Measurements from ENCODE around the gene CD3E. TPM values are rescaled to one million over a fixed set of nuclear protein-coding genes. Genes with fewer than 3 reads are reported as not detected.

Gene CD3E
- total RNA-seq, 1 experiment from 2014 or later: not detected

DNA sequence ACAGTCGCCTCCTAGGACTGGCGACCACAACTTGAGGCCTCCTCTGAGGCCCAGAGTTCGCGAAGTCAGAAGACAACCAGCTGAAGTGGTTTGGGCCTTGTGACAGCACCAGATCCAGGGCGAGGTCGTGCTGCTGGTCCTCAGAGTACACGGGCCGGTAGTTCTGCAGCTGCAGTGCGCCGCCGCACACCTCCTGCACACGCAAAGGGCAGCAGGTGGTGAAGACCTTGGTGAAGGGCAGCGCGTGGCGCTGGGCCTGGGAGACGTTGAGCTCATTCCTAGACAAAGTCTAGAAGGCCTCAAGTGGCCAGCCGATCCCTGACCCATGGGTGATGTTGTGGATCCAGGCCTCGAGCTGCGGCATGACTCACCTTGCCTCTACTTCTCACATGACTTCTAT is 18.2 kb downstream of the CD3E start:
- DNase-seq (ENCODE audit: low spot score): no peak

DNA sequence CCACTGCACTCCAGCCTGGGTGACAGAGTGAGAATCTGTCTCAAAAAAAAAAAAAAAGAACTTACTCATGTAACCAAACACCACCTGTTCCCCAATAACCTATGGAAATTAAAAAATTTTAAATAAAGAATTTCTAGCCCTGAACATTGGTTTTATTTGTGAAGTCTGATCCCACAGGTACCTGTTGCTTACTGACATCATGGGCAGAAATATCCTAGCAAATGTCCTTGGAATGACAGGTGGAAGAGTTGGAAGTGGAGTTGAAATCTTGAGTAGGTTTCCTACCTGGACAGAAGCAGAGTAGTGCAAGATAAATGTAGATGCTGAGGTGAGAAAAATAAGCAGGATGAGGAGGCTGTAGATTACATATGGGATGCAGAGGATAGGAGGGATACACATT is 20.8 kb downstream of the CD3E start:
- DNase-seq (ENCODE audit: low spot score): no peak

DNA sequence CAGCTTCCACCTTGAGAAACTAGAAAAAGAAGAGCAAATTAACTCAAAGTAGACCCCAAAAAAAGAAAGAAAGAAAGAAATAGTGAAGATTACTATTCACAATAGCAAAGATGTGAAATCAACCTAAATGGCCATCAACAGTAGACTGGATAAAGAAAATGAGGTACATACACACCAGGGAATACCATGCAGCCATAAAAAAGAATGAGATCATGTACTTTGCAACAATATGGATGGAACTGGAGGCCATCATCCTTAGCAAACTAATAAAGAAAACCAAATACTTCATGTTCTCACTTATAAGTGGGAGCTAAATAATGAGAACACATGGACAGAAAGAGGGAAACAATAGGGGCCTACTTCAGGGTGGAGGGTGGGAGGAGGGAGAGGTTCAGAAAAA is 24.2 kb downstream of the CD3E start:
- DNase-seq (ENCODE audit: low spot score): no peak

DNA sequence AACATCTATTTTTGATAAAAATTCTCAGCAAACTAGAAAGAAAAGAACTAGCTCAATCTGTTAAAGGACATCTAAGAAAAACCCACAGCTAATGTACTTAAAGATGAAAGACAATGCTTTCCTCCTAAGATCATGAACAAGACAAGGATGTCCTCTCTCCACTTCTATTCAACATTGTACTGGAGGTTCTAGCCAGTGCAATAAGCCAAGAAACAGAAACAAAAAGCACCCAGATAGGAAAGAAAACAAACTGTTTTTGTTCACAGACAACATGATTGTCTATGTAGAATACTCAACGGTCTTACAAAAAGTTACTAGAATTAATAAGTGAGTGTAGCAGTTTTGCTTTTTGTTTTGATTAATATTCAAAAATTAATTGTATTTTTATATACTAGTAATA is 30.2 kb downstream of the CD3E start:
- no peak for DNase-seq (ENCODE audit: low spot score)

DNA sequence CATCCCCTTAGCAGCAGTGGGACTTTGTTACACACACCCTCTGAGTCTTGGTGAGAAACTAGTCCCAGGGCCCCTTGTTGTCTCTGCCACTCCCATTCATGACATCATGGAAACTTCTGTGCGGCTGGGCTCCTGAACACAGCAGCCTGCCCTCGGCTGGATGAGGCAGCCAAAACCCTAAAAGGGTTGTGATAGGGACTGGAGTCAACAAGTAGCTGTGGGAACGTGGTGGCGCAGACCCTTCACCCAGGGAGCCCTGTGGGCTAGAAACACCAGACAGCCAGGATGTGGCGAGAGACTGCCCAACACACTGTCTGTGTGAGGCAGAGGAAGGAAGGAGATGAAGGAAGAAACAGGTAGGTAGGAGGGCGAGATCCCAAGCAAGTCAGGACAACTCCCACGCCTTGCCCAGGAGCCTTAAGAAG is 34.1 kb downstream of the CD3E start:
- no peak for DNase-seq (ENCODE audit: low spot score)

DNA sequence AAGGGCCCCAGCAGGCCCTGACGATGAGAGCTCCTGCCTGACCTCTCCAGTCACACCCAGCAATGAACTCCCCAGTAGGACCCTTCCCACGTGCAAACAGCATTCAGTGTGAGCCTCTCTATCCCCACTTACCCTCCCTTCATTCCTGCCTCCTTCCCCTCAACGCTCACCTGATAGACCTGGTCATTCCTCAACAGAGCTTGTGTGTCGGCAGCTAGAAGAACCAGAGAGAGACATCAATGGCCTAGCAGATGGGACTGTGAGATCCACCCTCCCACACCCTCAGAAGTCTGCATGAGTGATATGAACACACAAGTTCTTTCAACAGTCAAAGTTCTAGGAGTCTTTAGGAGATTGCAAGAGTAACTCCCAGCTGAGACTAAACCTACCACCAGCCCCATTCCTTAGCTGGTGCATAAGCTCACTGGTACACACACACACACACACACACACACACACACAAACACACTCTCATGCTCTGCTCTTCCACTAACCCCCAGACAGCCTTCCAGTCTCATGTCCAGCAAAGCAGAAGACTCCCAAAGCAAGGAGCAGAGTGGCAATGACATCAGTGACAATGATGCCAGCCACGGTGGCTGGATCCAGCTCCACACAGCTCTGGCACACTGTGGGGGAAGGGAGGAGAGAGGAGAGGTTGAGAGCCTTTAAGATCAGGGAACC is 34.9 kb downstream of the CD3E start:
- no peak for DNase-seq (ENCODE audit: low spot score)

DNA sequence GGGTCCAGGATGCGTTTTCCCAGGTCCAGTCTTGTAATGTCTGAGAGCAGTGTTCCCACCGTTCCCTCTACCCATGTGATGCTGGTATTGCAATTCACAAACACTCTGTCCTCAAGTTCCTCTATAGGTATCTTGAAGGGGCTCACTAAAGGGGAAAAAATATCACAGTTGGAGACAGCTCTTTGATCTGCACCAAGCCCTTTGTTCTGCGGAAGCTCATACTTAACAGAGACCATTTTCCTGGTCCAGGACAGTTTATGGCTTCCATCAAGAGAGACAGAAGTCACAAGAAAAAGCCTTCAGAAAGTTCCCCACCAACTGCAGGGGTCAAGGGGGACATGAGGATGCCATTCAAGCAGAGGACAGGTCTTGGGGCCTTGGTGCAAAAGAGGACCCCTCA is 35.9 kb downstream of the CD3E start:
- DNase-seq (ENCODE audit: low spot score): no peak

DNA sequence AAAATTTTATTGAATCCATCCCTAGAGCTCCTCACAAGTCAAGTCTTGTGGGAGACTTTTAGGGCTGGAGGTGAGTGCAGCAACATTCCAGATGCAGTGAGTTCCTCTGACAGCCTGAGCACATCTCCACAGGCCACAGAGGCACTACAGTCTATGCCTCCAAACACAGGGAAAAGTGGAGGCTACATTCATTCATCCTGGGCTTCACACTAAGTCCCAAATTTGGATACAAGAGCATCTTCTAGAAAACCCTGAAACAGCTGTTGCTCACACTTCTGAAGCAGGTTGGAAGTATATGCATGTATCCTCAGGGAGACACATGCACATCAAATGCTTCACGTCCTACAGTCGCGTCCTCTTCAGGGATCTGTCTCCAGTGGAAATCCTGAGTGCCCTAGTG is 36.7 kb downstream of the CD3E start:
- DNase-seq (ENCODE audit: low spot score): no peak

DNA sequence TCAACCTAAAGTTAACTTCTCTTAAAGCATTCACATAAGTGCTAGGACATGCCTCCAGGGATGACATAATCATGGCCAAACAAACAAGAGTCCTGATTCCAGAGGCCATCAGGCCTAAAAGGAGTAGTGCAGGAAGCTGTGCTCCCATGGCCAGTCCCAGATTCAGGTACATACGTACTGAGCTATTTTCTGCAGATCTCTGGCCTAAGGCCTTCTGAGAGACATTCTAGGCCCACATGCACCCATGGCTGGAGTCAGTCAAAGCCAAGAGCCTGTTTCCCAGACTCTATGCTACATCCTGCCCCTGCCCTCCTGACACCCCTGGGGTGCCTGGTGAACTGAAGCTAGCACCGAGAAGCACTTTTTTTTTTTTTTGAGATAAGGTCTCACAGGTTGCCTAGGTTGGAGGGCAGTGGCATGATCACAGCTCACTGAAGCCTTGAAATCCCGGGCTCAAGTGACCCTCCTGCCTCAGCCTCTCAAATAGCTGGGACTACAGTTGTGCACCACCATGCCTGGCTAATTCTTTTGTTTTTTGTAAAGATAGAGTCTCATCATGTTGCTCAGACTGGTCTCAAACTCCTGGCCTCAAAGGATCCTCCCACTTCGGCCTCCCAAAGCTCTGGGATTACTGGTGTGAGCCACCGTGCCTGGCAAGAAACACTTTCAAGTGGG is 37.4 kb downstream of the CD3E start:
- no peak for DNase-seq (ENCODE audit: low spot score)

DNA sequence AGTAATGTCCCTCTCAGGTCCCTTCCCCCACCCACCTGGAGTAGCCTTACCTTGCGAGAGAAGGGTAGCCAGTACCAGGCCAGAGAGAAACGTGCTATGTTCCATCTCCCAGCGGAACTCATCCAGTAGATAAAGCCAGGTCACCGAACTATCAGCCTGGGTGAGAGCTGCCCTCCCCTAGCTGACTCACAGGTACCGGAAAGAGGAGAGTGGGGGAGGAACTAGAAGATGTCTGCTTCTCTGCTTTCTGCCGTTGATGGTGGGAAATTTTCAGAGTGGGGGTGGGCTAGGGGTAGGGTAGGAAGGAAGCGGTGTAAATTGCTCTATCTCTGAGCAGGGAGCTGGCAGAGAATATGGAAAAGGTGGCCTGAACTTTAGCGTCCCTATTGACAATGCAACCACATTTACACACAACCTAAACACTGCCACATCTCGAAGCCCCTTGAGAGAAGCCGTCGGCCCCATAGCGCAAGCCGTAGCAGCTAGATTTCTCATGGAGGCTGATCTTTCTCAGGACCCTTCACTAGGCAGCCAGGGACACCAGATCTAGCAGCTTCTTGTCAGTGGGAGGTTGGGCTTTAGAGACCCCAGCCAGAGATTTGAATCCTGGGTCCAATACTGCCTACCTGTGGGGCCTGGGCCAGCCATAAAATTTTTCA is 38.1 kb downstream of the CD3E start, which contains the start of gene CD3D:
TSS of gene CD3D (minus strand) at position 203 of the 659 bp plus-strand sequence. CDS start at position 105, 98 bp downstream.
- DNase-seq (ENCODE audit: low spot score): no peak

DNA sequence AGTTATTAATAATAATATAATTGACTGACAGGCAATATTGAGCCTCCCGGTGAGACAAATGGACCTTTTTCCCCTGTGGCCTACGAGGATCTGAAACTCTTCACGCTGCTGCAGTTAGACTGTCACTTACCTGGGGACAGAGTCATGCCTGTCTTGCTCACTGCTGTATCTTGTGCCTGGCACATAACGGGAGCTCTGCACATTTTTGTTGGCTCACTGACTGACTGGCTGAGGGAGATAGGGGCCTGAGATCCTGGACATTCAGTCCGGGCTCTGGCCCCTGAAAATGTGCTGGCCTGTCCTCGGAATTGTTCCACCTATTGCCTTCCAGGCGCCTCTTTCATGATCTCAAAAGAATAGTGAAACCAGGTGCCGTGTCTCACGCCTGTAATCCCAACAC is 38.7 kb downstream of the CD3E start:
- no peak for DNase-seq (ENCODE audit: low spot score)

DNA sequence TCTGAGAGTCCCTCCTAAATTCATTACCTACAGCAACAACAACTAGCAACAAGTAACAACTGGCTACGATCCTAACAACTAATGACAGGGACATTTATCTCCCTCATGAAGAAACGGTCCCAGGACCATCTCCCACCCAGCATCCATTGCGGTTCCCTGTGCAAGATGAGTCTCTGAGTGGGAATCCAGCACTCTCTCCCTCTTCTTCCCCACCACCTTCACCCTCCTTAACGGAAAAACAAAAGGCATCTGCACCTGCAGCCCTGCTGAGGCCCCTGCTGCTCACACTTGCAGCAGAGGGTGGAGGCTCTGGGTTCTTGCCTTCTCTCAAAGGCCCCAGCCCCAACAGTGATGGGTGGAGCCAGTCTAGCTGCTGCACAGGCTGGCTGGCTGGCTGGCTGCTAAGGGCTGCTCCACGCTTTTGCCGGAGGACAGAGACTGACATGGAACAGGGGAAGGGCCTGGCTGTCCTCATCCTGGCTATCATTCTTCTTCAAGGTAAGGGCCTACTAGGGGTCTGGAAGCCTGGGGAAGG is 39.5 kb downstream of the CD3E start, which contains the start of gene CD3G:
TSS of gene CD3G (plus strand) at position 364 of the 535 bp plus-strand sequence. CDS start at position 444, 80 bp downstream.
- no peak for DNase-seq (ENCODE audit: low spot score)

DNA sequence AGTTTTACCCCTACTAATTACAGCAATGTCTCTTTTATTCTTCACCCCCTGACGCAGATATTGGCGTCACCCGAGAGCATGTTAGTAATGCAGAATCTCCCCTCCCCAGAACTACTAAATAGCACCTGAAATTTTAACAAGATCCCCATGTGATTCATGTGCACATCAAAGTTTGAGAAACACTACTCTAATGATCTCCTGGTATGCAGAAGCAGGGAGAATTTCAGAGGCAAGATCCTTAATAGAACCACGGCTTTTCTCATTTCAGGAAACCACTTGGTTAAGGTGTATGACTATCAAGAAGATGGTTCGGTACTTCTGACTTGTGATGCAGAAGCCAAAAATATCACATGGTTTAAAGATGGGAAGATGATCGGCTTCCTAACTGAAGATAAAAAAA is 44.9 kb downstream of the CD3E start:
- no peak for DNase-seq (ENCODE audit: low spot score)

DNA sequence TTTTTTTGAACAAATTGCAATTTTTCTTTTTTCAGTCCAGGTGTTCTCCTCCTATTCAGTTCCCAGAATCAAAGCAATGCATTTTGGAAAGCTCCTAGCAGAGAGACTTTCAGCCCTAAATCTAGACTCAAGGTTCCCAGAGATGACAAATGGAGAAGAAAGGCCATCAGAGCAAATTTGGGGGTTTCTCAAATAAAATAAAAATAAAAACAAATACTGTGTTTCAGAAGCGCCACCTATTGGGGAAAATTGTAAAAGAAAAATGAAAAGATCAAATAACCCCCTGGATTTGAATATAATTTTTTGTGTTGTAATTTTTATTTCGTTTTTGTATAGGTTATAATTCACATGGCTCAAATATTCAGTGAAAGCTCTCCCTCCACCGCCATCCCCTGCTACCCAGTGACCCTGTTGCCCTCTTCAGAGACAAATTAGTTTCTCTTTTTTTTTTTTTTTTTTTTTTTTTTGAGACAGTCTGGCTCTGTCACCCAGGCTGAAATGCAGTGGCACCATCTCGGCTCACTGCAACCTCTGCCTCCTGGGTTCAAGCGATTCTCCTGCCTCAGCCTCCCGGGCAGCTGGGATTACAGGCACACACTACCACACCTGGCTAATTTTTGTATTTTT is 48.7 kb downstream of the CD3E start:
- DNase-seq (ENCODE audit: low spot score): no peak

DNA sequence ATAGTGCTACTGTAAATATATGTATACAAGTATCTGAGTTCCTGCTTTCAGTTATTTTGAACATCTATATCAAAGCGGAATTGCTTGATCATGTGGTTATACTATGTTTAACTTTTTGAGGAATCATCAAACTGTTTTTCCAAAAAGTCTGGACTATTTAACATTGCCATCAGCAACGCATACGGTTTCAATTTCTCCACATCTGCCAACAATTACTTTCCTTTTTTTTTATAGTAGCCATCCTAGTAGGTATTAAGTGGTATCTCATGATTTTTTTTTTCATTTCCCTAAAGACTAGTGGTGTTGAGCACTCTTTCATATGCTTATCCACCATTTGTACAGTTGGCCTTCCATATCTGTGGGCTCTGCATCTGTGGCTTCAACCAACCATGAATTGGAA is 53.5 kb downstream of the CD3E start:
- no peak for DNase-seq (ENCODE audit: low spot score)

DNA sequence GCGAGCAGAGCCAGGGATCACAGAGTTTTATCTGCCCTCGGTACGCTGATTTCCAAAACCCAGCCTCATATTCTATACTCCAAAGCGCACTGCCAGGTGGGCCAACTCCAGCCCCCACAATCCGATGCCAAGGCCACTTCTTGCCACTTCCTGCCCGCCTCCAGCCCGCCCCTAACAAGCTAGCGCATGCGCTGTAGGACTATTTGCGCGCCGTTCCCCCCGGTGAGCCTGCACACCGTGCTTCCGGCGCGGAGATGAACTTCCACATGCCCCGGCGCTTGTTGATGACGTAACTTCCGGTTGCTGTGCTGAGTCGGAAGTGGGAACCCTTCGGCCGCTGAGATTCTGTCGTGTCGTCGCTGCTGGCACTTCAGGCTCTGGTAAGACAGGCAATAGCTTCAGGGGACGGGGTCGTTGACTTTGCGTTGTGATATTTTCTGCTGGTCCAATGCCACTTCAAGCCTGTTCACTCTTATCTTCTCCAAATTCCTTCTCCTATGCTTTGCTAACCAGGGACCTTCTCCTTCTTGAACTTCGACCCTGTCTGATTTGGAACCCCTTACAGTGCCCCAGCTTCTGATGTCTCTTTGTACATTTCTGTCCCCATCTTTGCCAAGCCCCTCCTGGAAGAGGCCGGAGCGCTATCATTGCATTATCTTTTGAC is 54.9 kb downstream of the CD3E start, which contains the start of gene UBE4A:
TSS of gene UBE4A (plus strand) at position 306 of the 664 bp plus-strand sequence. CDS start 5,481 bp downstream, outside the sequence.
- DNase-seq (ENCODE audit: low spot score): peak; percentile 72

DNA sequence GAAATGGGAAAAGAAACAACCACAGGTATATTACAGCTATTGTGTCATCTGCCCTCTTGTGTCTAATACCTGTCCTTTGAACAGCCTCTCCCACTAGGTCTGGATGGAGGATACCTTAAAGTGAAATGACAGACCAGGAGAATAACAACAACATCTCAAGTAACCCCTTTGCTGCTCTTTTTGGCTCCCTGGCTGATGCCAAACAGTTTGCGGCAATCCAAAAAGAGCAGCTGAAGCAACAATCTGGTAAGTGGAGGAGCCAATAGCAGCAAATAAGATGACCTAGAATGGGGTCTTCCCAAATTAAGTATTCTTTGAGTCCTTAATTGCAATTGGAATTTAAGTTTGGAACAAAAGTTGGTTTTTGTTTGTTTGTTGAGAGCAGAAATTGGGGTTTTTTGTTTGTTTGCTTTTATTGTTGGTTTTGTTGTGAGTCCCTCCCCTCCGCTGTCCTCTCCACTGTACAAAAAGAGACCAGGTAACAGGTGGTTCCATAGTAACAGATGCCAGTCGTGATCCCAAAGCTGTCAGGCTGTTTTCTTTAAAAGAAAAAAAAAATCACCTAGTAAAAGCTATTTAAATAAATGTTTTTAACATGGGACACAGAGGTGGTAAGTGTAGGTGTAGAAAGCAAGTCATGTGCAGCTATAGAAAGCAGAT is 60.6 kb downstream of the CD3E start:
- no peak for DNase-seq (ENCODE audit: low spot score)

Data from A172 (cell line).